Stimulated activated CD4-positive, alpha-beta T cell treated with anti-CD3 and anti-CD28 coated beads, Interleukin-15, amount 100 ng/mL, for 1 hour (primary cell): ENCODE results near the gene DPP10.
"Not testable (repeated sequence)": the region's sequence is repeated elsewhere in the genome, so short reads cannot be mapped to it uniquely, and the experiment has no call there.

Experiments used
- DNase-seq, 2 donors: peaks; one replicate each; pipeline ENCODE4 v3.0.0-alpha.2; 2020; ENCODE audit warnings: low read depth in 1 of 2, low spot score in 1 of 2

The DPP10 gene

DNA sequence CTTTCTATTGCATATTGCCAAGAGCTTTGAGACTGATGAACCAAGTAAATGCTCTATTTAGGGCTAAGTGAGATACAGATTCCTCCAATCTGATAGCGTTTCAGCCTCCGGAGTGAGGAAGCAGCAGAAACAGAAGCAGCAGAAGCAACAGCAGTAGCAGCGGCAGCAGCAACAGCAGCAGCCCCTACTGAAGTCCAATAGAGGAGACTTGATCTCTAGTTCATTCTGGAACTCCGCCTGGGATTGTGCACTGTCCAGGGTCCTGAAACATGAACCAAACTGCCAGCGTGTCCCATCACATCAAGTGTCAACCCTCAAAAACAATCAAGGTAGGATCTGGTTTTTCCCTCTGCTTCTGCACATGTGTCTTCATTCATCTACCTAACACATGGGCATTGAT, at the start of gene DPP10:
Gene DPP10 (plus strand): TSS at position 132 of the 400 bp plus-strand sequence.
- no peak for DNase-seq

DNA sequence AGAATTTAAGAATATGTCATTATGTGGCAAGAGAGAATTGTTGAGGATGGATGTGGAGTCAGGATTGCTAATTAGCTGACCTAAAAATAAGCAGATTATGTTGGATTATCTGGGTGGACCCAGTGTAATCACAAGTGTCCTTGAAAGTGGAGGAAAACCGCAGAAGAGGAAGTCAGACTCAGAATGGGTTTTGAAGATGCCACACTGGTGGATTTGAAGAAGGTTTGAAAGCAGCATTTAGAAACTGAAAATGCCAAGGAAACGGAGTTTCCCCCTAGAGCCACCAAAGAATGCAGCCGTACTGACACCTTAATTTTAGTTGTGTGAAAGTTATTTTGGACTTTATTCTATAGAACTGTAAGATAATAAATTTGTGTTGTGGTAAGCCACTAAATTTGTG, 41.6 kb upstream of the DPP10 start:
- DNase-seq: no peak

DNA sequence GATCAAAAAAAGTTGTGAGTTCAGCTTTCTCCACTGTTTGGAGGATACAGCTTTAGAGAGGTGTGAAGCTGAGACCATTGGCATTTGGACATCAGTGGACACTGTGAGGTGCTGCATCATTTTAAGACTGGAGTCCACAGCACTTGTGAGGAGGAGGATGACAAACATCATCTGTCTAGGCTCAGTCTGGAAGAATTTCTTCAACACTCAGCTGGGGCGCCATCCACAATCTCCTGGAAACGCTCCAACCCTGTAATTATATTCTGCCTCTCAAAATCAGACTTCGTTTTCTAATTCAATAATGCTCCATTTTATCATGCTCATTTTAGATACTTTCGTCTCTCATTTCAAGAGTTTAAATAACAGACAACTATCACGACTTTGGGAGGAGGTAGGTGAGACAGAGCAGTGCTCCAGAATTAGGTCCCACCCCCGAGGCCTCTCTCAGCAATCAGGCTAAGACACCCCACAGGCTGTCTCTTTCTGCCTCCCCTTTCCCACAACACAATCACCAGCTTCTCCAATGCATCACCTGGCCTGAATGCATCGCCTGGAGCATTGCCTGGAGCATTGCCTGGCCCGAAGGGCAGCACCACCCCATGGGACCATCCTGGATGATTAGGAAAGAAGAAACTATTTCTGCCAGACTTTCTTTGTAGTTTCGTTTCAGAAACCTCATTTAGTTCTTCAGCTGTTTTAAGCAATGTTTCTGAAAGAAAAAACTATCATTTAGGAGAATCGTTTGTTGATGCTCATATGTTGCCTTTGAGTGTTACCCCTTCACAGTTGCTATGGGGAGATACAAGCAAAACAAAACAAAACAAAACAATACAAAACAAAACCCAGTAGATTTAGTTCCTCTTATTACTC, 37.0 kb upstream of the DPP10 start:
- DNase-seq: no peak

DNA sequence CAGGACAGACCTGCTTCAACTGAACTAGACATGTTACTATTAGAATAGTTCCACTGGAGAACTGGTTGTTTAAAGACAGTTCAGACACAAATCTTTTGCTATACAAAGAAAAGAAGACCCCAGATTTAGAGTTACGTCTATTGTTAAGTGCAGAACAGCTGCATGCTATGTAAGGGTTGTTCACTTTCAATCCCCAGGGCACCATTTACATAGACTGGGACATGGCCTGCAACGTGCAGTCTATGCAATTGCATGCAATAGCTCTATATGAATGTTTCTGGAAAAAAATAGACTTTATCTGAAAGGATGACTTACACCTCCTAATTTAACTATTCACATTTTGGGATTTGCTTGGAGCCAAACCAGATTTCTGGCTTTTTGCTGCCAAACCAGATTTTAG, 36.1 kb upstream of the DPP10 start:
- no peak for DNase-seq

DNA sequence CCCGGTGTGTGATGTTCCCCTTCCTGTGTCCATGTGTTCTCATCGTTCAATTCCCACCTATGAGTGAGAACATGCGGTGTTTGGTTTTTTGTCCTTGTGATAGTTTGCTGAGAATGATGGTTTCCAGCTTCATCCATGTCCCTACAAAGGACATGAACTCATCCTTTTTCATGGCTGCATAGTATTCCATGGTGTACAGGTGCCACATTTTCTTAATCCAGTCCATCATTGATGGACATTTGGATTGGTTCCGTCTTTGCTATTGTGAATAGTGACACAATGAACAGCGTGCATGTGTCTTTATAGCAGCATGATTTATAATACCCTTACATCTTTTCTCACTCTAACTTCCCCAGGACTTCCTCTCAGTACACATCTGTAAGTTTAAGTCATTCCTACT, 35.1 kb upstream of the DPP10 start:
- not testable (repeated sequence) for DNase-seq

DNA sequence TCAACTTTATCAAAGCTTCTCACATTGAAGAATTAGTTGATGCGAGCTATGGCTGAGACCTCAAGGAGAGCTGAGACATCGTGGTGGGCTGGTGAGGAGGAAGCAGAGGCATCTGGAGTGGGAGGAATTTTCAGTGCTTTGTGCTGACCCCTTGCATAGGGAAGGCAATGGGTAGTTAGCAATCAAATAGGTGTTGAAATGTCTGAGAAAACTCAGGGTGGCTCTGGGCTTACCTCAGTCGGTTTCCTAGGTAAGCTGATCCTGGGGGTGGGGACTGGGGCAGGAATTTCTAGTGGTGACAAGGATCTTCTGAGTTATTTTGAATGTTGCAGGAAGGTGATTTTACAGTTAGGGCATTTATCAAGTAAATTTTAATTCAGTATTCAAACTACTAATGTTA, 20.7 kb upstream of the DPP10 start:
- no peak for DNase-seq

DNA sequence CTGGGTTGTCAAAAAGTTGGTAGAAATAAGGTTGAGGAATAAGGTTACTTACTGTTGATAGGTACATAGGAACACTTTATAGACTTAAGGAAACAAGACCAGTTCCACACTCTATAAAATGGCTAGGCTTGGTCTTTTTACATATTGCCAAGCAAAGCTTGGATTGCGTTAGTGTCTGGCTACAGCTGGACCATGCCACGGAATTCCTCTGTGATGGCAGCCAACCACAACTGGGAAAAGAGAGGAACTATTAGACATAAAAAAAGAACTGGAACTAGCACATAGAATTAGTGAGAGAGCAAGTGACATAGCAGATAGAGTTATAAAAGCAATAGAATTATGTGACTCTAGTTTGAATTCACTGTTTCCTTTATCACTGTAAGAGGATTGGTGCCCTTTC, 17.7 kb upstream of the DPP10 start:
- no peak for DNase-seq

DNA sequence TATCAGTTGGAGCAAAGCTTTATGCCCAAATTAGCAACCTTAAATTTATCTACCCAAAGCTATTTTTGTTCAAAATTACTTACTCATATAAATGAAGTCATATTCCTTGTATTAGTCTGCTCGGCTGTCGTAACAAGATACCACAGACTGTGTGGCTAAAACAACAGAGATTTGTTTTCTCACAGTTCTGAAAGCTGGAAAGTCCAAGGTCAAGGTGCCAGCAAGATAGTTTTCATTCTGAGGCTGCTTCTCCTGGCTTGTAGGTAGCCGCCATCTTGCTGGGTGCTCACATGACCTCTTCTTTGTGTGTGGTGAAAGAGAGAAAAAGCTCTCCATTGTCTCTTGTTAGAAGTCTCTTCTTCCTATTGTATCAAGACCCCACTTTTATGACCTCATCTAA, 15.7 kb upstream of the DPP10 start:
- DNase-seq: no peak

DNA sequence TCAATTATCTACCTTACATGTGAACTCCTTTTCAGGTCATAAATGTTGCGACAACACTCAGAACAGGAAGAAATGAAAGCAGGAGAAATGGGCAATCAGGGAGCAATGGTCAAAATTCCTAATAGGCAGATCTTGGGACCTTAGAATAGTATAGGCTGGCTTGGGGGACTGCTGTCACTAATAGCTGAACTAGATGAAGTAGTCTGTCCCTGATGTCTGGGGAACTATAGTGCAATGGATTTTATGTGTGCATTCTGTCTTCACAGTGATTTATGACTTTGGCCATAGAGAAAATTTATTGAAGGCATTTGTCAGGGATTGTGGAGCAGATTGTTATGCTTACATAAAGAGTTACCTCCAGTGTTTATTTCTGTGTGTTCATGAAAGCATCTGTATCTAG, 6.1 kb upstream of the DPP10 start:
- DNase-seq: no peak

DNA sequence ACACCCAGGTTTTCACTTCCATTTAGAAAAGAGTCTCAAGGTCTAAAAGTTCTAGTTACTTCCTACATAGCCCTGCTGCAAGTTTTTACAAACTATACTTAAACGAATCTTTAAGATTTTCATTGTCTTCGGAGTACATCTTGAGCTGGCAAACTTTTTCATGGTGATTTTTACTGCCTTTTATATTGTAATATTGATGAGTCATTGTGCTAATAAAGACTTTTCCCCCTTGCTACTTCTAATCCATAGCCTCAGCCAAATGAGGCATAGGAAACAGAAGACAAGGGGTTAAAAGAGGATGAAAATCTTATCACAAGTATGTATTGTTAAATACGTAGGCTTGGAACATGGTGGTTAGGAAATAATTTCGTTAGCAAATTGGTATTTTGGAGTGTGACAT, 4.1 kb downstream of the DPP10 start:
- no peak for DNase-seq

DNA sequence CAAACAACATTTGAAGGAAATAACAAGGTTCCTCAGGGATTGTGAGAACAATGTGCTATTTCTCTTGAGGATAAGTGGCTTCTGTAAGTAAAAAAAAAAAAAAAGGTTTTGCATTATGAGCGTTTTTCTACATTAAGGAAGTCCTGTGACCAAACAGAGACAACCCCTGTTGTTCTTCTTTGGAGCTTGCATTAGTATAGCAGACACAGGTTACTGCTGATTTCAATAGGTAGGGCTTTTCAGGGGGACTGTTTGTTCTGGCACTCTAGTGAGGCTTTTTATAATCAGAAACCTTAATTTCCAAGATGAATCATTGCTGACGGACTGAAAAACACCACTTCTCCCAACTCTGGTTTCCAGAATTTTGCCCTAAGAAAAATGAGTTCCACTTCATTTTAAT, 8.2 kb downstream of the DPP10 start:
- no peak for DNase-seq

DNA sequence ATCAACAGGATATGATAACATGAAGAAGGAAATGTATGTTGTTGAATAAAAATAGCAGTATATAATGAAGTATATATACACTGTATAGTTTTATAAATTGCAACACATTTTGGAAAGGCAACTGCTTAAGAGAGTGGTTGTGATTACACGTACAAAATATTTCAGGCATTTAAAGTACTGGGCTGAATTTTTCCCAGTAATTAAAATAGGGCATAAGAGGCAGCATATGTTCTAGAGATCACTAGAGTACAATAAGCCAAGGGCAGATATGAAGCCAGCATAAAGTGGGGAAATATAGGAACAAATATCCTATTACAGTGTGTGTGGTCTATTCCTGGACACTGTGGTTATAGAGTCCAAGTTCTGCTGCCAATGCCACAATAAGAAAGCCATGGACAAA, 14.1 kb downstream of the DPP10 start:
- DNase-seq: no peak

DNA sequence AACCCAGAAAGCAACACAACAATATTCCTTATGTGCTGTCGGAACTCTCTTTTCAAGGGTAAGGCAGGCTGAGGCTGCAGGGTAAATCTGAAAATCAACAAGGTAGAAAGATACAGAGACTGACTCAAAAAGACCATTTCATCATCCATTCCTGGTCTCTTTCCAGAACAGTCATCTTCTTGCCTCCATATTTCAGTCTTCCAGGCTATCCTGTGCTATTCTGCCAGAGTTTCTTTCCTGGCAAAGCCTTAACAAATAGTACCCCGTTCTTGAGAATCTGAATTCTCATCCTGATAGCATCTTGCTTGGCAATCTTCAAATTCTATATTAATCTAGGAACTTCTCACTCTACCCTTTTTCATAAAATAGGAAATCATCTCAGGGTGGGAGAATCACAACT, 15.5 kb downstream of the DPP10 start:
- no peak for DNase-seq

DNA sequence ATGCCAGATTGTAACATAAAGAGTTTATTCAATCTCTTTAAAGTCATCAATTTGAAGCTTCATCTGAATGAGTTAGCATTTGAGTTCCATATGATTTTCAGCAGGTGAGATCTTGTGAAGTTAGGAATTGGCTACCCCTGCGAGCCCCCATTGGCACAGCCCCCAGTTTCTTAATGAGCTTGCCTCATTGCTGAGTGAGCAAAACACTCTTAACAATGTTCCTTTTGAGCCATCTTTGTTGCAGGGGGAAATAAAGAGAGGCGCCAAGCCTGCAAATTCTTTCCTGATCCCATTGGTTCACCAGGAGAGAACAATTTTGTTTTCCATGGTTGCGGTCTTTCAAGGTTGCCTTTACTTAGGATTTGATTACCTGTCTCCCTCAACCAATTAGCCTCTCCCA, 18.7 kb downstream of the DPP10 start:
- DNase-seq: no peak

DNA sequence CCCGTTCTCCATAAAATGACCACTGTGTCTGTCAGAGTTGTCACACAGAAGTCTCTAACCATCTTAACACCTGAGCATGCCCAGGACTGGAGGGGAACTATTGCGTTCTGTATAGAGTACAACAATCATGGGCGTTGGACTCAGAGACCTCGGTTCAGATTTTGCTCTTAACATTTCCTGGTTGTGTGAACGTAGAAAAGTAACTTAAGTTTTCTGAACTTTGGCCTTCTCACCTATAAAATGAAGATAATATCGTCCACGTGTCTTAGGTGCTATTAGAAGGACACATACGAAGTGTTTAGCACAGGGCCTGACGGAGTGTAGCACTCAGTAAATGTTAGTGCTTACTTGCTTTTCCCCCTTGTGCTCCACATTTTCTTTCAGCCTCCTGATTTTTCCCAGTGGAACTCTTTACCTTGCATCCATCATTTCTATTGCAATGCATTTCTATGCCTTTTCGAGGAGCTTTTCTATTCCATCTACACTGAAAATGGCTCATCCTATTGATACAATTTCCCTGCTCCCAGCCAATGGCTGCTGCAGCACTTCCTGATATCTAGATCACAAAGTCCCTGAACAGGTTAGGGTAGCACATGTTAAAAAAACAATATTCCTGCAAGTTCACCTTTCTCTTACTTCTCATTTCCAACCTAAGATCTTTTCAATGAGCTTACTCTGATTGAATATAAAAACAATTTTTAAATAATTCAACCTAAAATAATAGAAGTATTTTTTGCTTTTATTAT, 22.7 kb downstream of the DPP10 start:
- no peak for DNase-seq

DNA sequence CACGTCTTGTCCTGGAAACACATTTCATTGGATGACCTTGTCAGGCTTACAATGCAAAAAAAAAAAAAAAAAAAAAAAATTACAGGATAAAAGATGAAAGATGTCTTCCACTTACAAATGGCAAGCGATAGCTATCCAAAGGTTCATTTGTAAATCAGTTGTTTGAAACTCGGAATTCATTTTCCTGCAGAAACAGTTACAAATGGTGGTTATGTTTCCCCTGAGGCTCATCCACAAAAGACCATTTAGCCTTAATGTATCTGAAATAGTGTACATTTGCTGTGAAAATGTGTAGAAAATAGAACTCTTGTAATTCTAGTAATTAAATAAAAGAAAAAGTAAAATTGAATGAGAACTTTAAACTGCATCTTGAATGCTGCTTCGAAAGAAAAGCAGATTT, 25.9 kb downstream of the DPP10 start:
- no peak for DNase-seq

DNA sequence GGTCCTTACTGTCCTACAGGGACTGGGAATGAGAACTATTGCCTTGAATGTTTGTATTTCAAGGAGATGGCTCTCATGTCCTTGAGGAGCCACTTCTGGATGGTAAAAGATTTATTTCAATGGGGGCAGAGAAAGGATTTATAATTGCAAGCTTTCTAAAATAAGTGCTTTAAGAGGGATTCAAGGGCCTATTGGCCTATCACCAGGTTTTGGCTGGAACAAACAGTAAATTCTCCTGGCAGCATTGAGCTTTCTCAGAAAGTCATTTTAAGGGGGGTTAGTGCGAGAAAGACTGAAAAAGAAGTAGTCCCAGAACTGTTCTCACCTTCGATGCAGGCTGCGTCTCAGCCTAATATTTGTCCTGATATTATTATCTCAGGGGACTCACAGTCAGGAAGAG, 29.8 kb downstream of the DPP10 start:
- no peak for DNase-seq

DNA sequence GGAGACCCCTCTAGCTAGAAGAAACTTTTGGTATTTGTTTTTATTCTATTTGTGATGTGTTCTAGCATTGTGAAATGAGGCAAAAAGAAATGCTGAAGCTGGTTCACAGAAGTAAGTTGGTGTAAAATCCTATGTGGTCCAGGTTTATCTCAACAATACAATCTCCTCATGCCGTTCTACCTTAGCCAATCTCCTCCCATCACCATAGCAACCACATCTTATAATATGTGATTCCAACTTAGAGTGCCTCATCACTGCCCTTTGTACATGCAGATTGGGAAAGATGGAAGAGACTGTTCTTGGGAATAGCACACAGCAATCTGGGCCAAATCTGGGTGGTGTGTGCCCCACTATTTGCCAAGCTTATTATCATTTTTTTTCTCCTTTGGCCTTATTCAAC, 30.3 kb downstream of the DPP10 start:
- DNase-seq: no peak

DNA sequence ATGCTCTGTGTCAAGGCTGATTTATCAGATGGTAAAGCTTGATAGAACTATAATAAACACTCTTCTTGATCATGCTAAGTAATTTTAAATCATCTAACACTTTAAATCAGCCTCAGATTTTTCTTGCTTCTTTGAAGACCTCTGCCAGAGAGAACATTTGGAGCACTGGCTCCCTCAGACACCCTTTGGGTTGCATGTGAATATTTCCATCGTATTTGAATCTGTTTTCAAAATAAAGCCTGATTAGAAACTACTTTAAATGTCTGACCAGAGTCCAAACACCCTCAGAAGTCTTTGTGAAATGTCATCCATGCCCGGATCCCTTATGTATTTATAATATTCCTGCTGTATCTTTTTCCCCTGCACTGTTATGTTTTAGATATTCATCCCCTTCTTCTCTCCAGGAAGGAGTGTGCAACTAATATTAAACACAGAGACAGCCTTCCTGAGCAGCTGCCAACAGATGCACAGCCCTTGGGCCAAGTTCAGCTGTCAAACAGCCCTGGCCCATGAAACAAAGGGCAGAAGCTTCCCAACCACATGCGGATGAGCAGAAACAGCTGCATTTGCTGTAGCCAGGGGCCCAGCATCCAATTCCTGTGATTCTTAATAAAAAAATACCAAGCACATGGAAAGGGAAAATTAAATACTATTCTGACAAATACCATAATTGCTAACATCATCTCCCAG, 46.5 kb downstream of the DPP10 start:
- no peak for DNase-seq

DNA sequence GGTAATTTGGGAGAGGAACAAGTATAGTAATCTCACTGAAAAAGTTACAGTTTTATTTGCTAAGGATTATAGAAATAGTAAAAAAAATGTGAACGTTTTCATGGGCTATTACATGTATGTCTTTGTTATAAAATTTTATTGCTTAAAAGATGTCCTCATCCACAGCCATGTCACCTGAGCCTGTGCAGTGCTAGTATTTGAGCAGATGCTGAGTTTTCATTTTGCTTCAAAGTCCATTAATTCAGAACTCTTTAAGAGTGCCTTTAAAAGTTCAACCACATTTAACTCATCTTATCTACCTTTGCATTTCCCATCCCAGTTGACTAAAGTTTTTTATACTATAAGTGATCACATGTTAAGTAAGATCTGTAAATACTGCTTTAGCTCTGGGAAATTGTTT, 52.6 kb downstream of the DPP10 start:
- no peak for DNase-seq

DNA sequence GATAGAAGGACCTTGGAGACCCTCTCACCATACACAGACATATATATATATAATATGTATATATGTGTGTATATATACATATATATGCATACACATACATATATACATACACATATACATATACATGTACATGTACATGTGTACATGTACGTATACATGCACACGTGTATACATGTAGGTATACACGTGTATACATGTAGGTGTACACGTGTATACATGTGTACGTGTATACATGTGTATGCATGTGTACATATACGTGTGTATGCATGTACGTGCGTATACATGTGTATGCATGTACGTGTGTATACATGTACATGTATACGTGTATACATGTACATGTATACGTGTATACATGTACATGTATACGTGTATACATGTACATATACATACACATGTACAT, 54.5 kb downstream of the DPP10 start:
- DNase-seq: no peak

DNA sequence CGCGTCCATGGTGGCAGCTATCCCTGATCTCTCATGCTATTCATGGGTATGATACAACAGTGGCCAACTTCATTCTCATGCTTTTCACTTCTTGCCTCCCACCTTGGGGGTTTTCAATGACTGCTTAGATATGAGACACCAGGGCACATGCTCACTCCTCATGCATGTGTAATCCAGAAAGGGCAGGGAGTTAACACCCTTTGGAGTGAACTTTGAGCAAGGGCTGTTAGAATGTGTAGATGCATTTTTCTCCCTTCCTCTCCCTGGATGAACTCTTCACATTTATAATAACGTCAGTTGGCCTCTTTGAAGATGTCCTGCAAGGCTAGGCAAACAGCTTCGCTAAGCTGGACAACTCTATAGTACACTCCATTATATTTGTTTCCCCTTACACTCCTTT, 56.7 kb downstream of the DPP10 start:
- DNase-seq: no peak
